GM10266 (cell line): ENCODE results near the gene ZNF157.
"Not testable (repeated sequence)": the region's sequence is repeated elsewhere in the genome, so short reads cannot be mapped to it uniquely, and the experiment has no call there.

Experiments used
- DNase-seq: peaks from one replicate; pipeline ENCODE4 v3.0.0; 2012; ENCODE audit errors: extremely low spot score
- CTCF ChIP-seq: IDR thresholded peaks from 2 replicates; pipeline ENCODE4 v1.5.1; 2012; ENCODE audit warnings: mild to moderate bottlenecking, low read depth; ENCODE audit not compliant: control insufficient read depth, insufficient read depth; ENCODE audit errors: missing control alignments

The ZNF157 gene

GRCh38 chrX:47370278-47370677 is at the start of gene ZNF157:
TSS of gene ZNF157 (plus strand) at chrX:47370578. CDS start at chrX:47370669, 91 bp downstream.
- no peak for TF ChIP-seq CTCF
- DNase-seq, result no peak

- DNase-seq, result no peak
- no peak for TF ChIP-seq CTCF
Observed at GRCh38 chrX:47321386-47321785, 49.0 kb upstream of the ZNF157 start.

GRCh38 chrX:47321823-47322371 is 48.5 kb upstream of the ZNF157 start:
- no peak for TF ChIP-seq CTCF
- DNase-seq, result no peak

- no peak for TF ChIP-seq CTCF
- DNase-seq, result no peak
Observed at GRCh38 chrX:47327902-47328301, 42.5 kb upstream of the ZNF157 start.

- not testable (repeated sequence) for DNase-seq
Observed at GRCh38 chrX:47332729-47333128, 37.6 kb upstream of the ZNF157 start.

GRCh38 chrX:47351706-47352105 is 18.7 kb upstream of the ZNF157 start:
- DNase-seq, result no peak
- TF ChIP-seq CTCF, result no peak

- no peak for DNase-seq
- no peak for TF ChIP-seq CTCF
Observed at GRCh38 chrX:47358387-47359065, 11.9 kb upstream of the ZNF157 start.
